GM18511 (cell line): ENCODE results near the gene PIH1D1.

ENCODE experiments used
- ATAC-seq: cut with Tn5 transposase; IDR thresholded peaks from one replicate; pipeline ENCODE4 v1.9.1; 2021; ENCODE audit warnings: mild to moderate bottlenecking, moderate library complexity; ENCODE audit not compliant: unreplicated experiment

PIH1D1 gene

DNA sequence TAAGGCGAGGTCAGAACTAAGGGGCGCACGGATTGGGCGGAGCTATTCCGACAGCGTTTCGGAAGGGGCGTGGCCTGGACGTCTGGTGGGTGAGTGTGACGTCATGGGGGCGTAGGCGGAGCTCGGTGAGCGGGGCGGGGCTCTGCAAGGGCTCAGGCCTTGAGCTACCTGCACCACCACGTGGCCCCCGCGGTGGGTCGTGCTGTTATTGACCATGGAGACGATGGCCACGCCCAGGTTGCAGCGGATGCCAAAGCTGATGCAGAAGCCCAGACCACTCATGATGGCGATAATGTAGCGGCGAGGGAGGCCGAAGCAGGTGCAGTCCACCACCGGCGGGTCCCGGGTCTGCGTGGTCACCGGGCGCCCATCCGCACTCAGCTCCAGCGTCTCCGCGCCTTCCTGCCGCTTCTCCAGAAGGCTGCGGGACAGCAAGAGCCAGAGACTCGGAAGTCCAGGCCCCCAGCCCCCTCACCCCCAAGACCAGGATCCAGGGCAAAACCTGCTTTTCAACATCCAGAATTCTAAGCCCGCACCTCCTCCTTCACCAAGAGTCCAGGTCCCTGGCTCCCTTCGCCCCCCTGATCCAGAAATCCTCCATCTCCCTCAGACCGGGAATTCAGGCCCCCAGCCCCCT lies 15.1 kb downstream of the PIH1D1 start:
- no peak for ATAC-seq

DNA sequence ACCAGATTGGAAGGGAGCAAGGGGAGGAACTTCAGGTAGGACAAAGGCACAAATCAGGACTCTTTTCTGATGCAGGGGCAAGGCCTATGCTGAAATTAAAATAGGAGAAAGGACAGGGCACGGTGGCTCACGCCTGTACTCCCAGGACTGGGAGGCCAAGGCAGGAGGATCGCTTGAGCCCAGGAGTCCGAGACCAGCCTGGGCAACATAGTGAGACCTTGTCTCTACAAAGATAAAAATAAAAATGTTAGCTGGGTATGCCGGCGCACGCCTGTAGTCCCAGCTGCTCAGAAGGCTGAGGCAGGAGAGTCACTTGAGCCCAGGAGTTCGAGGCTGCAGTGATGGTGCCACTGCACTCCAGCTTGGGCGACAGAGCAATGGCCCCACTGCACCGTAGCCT lies 15.9 kb downstream of the PIH1D1 start:
- no peak for ATAC-seq

DNA sequence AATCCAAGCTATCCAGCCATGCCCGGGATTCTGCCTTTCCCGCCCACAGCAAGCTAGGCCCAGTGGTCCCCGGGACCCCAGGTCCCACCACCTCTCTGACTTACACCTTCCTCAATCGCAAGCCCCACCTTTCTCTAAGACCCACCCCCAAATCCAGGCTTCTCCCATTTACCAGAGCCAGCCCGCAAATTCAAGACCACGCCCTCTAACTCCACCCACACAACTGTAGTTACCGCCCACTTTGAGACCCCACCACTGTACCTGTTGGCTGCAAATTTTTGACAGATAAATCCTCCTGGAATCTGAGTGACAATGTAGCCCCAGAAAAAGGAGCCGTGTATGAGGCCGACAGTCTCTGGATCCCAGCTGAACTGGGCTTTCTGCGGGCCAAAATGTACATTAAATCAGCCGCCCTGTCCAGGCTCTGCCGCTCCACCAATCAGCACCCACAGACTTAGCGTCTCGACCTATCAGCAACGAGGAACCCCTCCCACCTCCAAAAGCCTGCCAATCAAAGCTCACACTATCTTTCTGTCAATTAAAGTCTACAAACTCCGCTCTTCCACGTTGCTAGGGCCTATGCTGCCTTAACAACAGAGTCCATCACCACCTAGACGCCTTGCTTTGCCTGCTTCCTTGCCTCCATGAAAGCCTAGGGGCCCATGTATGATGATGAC lies 16.6 kb downstream of the PIH1D1 start:
- ATAC-seq, result no peak

DNA sequence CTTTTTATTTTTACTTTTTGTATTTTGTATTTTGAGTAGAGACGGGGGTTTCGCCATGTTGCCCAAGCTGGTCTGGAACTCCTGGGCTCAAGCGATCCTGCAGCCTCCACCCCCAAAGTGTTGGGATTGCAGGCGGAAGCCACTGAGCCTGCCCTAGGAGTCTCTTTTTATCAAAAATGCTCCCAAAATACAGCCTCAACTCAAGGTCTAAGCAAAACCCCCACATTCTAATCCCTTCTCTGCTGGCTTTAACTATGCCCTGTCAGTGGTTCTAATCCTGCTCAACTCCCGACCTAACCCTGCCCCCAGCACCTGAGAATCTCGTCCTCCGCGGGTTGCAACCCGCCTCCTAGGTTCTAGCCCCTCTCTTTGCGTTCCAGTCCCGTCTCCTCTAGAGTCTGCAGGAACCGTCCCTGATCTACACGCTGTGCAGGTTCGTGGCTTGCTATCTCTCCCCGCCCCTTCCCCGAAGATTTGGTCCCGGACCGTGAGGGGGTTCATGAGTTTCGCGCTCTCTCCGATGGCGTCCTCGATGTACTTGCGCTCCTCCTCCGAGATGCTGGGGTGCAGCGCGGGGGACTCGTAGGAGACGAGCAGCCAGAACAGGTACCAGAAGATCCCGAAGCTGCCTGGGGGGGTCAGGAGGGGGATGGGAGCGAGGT lies 18.2 kb downstream of the PIH1D1 start:
- no peak for ATAC-seq

DNA sequence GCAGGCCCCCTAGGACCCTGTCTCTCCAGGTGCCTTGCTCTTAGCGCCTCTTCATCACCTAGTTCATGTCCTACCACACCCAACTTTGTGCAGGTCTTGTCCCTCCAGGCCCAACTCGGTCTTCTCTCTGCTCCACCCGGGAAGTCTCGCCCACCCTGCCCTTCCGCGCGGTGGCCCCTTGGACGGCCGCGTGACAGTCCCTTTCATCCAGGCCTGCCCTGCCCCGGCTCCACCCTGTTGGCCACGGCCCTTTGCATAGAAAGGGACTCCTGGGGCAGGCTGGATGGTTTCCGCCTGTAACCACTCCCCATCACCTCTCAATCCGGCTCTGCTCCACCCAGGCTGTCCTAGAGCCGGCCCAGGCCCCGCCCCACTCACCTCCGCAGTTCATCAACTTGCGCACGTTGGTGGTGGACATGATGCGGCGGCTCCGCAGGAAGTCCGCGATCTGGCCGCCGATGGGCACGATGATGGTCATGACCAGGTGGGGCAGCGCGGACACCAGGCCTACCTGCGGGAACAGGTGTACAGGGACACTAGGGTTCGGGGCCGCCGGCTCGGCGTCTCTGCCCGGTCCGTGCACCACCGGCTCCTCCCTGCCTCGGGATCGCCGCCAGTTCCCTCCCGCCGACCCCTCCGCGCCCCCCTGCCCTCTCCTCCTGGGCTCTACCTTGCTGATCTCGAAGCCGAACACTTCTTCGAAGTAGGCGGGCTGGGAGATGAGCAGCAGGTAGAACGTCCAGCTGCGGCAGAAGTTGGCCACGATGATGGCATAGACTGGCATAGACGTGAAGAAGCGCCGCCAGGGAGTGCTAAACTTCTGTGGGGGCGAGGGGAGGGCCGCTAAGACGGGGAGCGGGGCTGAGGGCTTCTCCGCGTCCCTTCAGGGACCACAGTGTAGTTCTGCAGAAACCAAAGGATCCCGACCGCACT lies 19.2 kb downstream of the PIH1D1 start:
- ATAC-seq, result no peak

DNA sequence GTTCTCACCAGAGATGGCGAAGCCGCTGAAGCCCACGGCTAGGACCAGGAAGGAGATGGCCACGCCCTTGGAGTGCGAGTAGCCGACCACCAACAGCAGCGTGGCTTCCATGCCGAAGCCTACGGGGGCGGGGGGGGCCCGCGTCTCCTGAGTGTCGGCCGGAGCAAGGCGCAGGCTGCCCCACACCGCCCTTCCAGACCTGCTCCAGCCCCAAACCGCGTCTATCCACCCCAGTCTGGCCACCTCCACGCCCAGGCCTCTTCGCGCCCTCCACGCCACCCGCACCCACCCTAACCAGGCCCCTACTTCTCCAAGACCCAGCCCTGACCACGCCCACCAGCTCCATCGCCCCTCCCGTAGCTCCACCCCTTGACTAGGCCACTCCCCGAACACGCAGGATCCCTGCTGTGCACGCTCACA lies 20.3 kb downstream of the PIH1D1 start:
- ATAC-seq, result no peak

DNA sequence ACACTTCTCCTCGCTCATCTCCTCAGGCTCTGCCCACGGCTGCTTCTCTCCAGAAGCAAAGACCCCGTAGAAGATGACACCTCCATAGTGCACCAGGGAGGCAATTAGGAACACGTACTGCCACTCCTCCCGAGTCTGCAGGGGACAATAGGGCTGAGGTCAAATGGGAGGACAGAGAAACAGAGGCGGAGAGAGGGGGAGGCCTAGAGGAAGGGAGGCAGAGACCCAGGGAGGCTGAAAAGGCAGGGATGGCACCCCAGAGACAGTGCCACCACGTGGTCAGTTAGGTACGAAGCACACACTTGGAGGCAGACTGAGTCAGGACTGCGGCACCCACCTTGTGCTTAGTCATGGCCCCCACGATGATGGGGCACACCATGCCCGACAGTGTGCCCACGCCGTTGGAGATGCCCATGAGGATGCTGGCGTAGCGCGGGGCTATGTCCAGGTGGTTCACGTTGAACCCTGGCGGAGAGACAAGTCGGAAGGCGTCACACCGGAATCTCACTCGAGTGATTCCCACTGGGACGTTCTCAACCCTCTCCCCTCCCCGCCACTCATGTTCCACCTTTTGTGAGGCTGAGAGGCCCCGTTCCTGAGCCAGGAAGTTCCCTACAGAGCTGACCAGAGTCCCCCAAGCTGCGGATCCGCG lies 20.8 kb downstream of the PIH1D1 start:
- no peak for ATAC-seq

DNA sequence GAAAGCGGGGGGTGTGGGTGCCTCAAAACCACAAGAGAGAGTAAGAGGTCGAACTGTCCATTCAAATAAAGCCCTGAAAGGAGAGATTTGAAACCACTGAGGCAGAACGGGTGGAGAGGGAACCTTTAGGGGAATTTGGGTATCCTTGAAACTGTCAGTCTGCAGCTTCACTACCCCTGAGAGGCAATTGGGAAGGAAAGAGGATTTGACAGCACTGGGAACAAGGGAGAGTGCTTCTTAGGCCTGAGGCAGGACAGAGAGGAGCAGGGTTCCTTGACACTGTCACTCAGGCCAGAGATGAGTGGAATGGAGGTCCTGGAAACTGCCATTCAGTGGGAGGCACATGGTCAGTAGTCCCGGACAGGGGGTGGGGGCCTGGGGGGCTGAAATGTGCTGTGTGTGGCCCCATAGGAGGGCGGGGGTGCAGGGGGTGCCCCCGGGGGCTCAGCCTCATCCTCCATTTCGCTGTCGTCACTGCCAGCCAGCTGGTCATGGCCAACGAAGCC lies 21.4 kb downstream of the PIH1D1 start:
- no peak for ATAC-seq

DNA sequence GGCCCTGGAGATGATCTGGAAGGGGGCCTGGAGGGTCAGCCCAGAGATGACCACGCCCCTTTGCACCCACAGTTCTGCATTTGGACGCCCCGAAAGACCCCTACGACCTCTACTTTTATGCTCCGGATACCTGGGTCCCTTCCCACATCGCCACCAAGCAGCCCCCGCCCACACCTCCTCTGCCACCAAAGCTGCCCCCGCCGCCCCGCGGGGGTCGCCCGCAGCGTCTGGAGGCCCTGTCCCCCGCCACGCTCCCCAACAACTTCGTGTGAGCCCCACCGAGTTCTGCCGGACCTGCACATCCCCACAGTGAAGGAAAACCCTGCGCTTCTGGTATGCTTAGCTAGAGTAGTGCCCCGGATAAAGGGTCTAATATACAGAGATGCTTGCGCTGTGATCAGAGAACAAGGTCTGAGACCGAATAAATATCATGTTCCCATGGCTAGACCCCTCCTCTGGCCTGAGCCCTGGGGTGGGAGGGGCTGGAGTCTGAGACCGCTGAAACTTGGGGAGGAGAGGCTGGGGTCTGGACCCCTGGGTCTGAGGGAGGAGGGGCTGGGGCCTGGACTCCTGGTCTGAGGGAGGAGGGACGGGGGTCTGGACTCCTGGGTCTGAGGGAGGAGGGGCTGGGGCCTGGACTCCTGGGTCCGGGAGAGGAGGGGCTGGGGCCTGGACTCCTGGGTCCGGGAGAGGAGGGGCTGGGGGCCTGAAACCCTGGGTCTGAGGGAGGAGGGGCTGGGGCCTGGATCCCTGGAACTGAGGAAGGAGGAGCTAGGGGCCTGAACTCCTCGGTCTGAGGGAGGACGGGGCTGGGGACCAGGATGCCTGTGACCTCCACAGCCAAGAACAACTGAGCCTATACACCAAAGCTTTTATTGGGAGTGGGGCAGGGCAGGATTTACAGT lies 22.8 kb downstream of the PIH1D1 start:
- ATAC-seq, result no peak

DNA sequence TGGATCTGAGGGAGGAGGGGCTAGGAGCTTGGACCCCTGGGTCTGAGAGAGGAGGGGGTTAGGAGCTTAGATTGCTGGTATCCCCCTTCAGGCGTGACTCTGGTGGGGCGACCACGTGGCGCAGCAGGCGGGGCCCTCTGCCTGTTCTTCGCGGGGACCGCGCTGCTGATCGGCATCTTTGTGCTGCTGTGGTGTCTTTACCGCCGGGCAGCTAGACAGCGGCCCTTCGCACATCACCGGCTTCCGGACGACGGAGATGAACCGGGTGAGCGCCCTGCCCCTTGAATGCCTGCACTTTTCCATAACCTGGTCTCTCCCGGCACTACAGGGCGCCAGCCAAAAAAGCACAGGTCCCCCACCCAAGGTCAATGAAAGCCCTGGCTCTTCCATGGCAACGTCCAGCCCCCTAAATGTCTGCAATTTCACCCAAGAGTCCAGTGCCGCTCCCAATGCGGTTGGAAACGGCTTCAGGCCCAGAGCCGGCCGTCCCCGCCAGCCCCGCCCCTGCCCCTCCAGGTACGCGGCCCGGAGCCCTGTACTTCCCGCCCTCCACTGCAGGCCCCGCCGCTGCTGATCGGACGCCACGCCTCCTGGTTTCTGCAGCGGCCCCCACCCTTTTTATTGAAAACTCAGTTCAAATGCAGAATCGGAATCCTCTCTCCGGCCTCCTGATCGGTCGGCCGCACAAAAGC lies 23.6 kb downstream of the PIH1D1 start:
- ATAC-seq, result no peak

DNA sequence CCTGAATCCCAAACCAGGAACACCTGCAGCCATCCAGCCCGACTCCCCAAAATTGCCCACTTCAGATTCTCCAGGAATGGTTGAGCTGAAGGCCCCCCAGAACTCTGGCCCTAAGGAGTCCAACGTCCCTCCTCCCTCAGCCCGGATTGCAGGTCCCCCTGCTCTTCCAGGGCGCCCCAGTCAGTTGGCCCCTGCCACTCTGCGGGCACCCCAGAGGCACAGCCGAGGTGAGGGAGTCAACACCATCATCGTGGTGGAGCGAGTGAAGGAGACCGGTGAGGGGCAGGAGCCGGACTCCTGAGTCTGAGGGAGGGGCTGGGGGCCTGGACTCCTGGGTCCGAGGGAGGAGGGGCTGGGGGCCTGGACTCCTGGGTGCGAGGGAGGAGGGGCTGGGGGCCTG lies 24.3 kb downstream of the PIH1D1 start:
- ATAC-seq, result no peak

DNA sequence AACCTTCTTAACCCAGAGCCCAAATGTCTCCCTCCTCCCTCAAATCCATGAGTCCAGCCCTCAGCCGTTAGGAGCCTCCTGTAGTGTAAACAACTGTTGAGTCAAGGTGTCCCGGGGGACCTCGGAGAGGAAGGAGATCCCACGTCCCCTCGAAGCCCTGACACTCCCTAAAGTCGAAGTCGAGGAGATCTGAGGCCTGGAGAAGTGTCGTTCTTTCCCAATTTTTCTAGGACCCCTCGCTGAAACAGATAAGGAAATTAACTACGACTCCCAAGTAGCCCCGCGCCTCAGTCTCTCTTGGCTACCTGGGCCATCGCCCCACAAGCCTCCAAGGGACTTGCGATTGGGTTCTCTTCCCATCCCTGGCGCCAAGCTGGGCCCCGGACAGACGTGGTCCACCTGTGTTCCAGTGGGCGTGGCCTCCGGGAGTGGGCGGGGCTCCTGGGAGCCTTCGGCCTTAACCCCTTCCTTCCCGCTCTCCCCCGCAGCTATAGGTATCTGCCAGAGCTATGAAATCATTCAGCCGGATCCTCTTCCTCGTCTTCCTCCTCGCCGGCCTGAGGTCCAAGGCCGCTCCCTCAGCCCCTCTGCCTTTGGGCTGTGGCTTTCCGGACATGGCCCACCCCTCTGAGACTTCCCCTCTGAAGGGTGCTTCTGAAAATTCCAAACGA lies 25.6 kb downstream of the PIH1D1 start:
- ATAC-seq, result no peak

DNA sequence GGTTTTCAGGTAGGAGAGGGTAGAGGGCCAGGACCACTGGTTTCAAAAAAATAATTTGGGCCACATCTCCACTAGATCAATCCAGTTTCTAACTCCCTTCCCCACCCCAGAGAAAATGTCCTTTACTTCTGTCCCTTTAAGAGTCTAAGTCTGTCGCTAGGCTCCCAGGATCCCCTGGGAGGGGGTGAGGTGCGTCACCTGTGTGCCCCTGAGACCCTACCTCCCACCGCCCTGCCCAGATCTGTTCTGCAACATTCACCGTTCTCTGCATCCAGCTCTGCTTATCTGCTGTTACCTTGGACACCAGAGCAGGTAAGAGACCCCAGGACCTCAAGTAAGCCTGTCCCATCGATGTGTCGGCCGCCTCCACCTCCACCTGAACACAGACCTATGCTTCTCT lies 26.4 kb downstream of the PIH1D1 start, which contains the start of gene GFY:
Gene GFY (plus strand): TSS at position 211 of the 400 bp plus-strand sequence. CDS start 1,043 bp downstream, outside the sequence.
- ATAC-seq, result no peak

DNA sequence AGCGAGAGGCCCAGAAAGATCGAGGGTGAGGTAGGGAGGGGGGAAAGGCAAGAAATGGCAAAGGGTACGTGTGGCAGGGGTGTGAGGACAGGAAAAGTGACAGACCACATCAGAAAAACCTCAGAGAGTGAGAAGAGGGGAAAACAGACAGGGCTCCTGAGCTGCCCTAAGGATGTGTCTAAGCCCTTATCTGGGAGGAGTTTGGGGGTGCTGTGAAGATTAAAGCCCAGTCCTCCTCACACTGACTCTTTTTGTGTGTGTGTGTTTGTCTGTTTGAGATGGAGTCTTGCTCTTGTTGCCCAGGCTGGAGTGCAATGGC lies 27.7 kb downstream of the PIH1D1 start:
- ATAC-seq, result no peak

DNA sequence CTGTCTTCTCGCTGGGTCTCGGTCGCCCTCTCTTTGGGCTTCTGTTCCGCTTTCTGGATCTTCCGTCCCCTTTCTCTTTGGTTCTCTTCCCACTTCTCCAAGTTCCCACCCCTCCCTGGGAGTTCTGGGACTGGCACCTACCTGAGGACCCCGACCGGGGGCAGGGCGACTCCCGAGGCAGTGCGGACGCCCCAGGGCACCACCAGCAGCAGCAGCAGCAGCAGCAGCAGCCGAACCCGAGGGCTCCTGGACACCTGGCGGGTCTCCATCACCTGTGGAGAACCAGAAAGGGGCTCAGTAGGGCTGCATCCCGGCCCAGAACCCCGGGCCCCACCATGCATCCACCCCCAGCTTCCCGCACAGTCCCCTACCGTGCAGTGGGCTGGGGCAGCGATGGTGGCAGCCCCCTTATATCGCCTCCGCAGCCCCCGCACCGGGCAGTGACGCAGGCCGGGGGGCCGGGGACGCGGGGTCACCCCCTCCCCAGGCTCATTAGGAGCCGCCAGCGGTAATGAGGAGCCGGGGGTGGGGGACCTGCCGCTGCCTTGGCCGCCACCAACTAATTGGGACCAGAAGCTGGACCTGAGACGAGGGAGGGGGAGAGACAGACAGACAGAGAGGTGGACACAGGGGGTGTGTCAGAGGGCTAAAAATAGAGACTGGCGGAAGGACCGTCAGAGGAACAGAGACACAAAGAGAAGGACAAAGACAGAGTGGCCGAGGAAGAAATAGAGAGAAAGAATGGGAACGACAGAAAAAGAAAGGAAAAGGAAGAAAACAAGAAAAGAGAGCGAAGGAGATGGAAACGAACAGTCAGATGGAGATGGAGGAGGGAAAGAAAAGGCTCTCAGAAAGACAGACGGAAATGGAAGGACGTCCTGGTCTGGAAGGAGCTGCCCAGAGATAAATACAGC lies 28.3 kb downstream of the PIH1D1 start, which contains the start of gene PTH2:
Gene PTH2 (minus strand): TSS at position 371 of the 914 bp plus-strand sequence. CDS start 102 bp downstream, at position 269.
- no peak for ATAC-seq

DNA sequence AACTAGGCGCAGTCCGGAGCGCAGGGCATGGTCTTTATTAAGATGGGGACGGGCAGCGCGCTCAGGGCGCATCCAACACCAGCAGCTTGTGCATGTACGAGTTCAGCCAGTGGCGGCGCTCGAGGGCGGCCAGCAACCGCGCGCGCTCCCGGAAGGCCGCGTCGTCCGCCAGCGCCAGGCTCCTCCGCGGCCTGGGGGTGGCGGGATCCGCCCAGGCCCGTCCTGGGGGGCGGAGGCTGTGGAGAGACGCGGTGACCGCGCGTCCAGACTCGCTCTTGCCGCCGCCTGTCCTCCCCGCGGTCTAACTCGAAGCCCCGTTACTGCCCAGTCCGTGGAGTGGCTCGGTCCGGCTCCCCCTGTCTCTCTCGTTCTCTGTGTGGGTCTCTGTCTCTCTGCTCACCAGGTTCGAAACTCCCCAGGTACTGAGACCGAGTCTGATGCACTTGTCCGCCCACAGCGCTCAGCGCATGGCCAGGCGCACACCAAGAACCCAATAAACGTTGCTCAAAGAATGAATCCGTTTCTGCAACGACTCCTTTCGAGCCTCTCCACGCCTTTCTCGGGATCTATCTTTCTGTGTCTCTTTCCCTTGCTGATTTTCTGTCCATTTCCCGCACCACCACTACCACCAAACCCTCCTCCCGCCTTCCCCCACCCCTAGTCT lies 29.1 kb downstream of the PIH1D1 start:
- ATAC-seq, result no peak

DNA sequence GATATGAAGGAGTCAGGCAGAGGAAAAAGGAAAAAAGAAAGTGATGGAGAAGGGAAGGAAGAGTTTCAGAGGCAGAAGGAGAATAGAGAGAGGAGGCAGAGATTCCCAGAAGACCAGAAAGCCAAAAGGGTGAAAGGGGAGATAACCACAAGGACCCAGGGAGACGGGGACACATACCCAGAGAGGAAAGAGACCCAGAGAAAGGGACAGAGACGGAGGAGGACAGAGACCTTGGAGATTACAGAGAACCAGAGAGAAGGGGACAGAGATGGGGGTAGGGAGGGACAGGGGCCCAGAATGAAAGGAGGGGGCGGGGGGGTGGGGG lies 29.8 kb downstream of the PIH1D1 start:
- ATAC-seq, result no peak
